Activated CD4-positive, alpha-beta memory T cell treated with anti-CD3 and anti-CD28 coated beads, Interleukin-2, amount 10 ng/mL, durations not matched to agents 7 days and 5 days (primary cell): ENCODE results near the gene MRPL16. TPM values are rescaled to one million over a fixed set of nuclear protein-coding genes. Genes with fewer than 3 reads are reported as not detected.
A peak's percentile ranks its signal among the peaks of the same experiment; 100 is the strongest.
"Not testable (repeated sequence)": the region's sequence is repeated elsewhere in the genome, so short reads cannot be mapped to it uniquely, and the experiment has no call there.

ENCODE experiments used
- CTCF ChIA-PET: fragments of 350-600 bp; sonication (Branson Sonifier 250); formaldehyde crosslinking; loops from one replicate; lab custom pipeline; 2021; ENCODE audit warnings: antibody characterized with exemption, inconsistent platforms; lab: Charles Lee
- POLR2A ChIA-PET: fragments of 350-600 bp; sonication (Branson Sonifier 250); formaldehyde crosslinking; loops from one replicate; lab custom pipeline; 2021; ENCODE audit warnings: antibody characterized with exemption; lab: Charles Lee
- DNase-seq: peaks from one replicate; pipeline ENCODE4 v3.0.0-alpha.2; 2020
- H3K27ac Mint-ChIP-seq: one replicate; pipeline ENCODE4 v1.8.0; 2021; ENCODE audit warnings: mild to moderate bottlenecking, mixed read lengths
- H3K27me3 Mint-ChIP-seq: one replicate; pipeline ENCODE4 v1.8.0; 2021; ENCODE audit warnings: mixed read lengths
- H3K36me3 Mint-ChIP-seq: one replicate; pipeline ENCODE4 v1.8.0; 2021; ENCODE audit warnings: low read depth, mixed read lengths
- H3K4me1 Mint-ChIP-seq: one replicate; pipeline ENCODE4 v1.8.0; 2021; ENCODE audit warnings: mixed read lengths
- H3K4me3 Mint-ChIP-seq: one replicate; pipeline ENCODE4 v1.8.0; 2021; ENCODE audit warnings: mild to moderate bottlenecking, mixed read lengths
- H3K9me3 Mint-ChIP-seq: one replicate; pipeline ENCODE4 v1.8.0; 2021; ENCODE audit warnings: mixed read lengths
- total RNA-seq, 2 experiments: library from RNA; stranded (reverse); gene quantifications; one replicate each; pipeline ENCODE4 v1.2.3, GENCODE V29; 2021

Gene MRPL16
- total RNA-seq: 10 to 100 TPM; 77.0 to 77.7 TPM

GRCh38 chr11:59810189-59810910, at the start of gene MRPL16:
TSS of gene MRPL16 (minus strand) at chr11:59810778. CDS start at chr11:59810658, 120 bp downstream.
- POLR2A ChIA-PET: interaction anchor here (0.7 to 8.8 kb wide), 16 partner anchors 12 to 245 kb away, joined by 3 to 64 read pairs (median 4); partner anchors contain the start of genes OSBP, PATL1 and STX3
- Mint-ChIP-seq H3K9me3 (peaks cover 3% of the 10 kb centered on the region), H3K36me3 (peaks cover 44% of the 10 kb centered on the region), H3K27me3 (no peaks in the 10 kb centered on the region), H3K27ac (peak within 1 kb of the TSS; percentile 91), H3K4me1 (peaks cover 48% of the 10 kb centered on the region), H3K4me3 (peak within 1 kb of the TSS; percentile 90)
- CTCF ChIA-PET: interaction anchor here (0.6 to 4.3 kb wide), 8 partner anchors 9 to 195 kb away, joined by 3 to 36 read pairs (median 6); partner anchors contain the start of genes OSBP, PATL1 and STX3
- DNase-seq: peak; percentile 93

- H3K27me3 Mint-ChIP-seq: no peaks in the 10 kb centered on the region
- no peak for DNase-seq
- POLR2A ChIA-PET: interaction anchor here (1.7 kb wide), 1 partner anchor 59 kb away, joined by 5 read pairs; no protein-coding TSS in a partner anchor
- peaks cover 25% of the 10 kb centered on the region for H3K36me3 Mint-ChIP-seq
- H3K4me1 Mint-ChIP-seq: peaks cover 34% of the 10 kb centered on the region
- peak overlapping the region; percentile 53 for H3K27ac Mint-ChIP-seq
- CTCF ChIA-PET: interaction anchor here (0.7 to 1.4 kb wide), 3 partner anchors 22 to 59 kb away, joined by 3 read pairs; no protein-coding TSS in a partner anchor
- H3K9me3 Mint-ChIP-seq: peaks cover 10% of the 10 kb centered on the region
- H3K4me3 Mint-ChIP-seq: no peak overlapping the region
These were observed 49.1 kb upstream of the MRPL16 start for GRCh38 chr11:59859673-59860072.

GRCh38 chr11:59857439-59858434, 47.2 kb upstream of the MRPL16 start:
- ChIA-PET POLR2A (interaction anchor here (0.6 to 1.7 kb wide), 3 partner anchors 48 to 83 kb away, joined by 3 to 5 read pairs (median 3); partner anchors contain the start of gene MRPL16), CTCF (interaction anchor here (1.4 kb wide), 1 partner anchor 35 kb away, joined by 3 read pairs; no protein-coding TSS in a partner anchor)
- no peaks in the 10 kb centered on the region for H3K27me3 Mint-ChIP-seq
- H3K36me3 Mint-ChIP-seq: peaks cover 25% of the 10 kb centered on the region
- H3K4me3 Mint-ChIP-seq: peak overlapping the region; percentile 19
- DNase-seq: peak; percentile 49
- peak overlapping the region; percentile 93 for H3K27ac Mint-ChIP-seq
- peaks cover 34% of the 10 kb centered on the region for H3K4me1 Mint-ChIP-seq
- H3K9me3 Mint-ChIP-seq: peaks cover 10% of the 10 kb centered on the region

- POLR2A ChIA-PET: interaction anchor here (0.7 kb wide), 1 partner anchor 9 kb away, joined by 3 read pairs; no protein-coding TSS in a partner anchor
- no peak overlapping the region for H3K27ac Mint-ChIP-seq
- DNase-seq: no peak
These were observed 44.3 kb upstream of the MRPL16 start for GRCh38 chr11:59854871-59855270.

GRCh38 chr11:59851416-59851815, 40.8 kb upstream of the MRPL16 start:
- H3K4me3 Mint-ChIP-seq, CTCF ChIA-PET, DNase-seq: not testable (repeated sequence)

More at GRCh38 chr11:59854871-59855270, 44.3 kb upstream of the MRPL16 start:
- CTCF ChIA-PET: no interaction called here
- Mint-ChIP-seq H3K36me3 (peaks cover 25% of the 10 kb centered on the region), H3K4me1 (peaks cover 34% of the 10 kb centered on the region), H3K4me3 (no peak overlapping the region), H3K9me3 (peaks cover 13% of the 10 kb centered on the region), H3K27me3 (no peaks in the 10 kb centered on the region)

GRCh38 chr11:59849551-59849950, 39.0 kb upstream of the MRPL16 start:
- H3K27ac Mint-ChIP-seq, CTCF ChIA-PET, H3K27me3 Mint-ChIP-seq, POLR2A ChIA-PET, H3K4me3 Mint-ChIP-seq, H3K36me3 Mint-ChIP-seq, DNase-seq, H3K4me1 Mint-ChIP-seq, H3K9me3 Mint-ChIP-seq: not testable (repeated sequence)

More at GRCh38 chr11:59851416-59851815, 40.8 kb upstream of the MRPL16 start:
- H3K36me3 Mint-ChIP-seq, H3K27ac Mint-ChIP-seq, H3K9me3 Mint-ChIP-seq, POLR2A ChIA-PET, H3K4me1 Mint-ChIP-seq, H3K27me3 Mint-ChIP-seq: not testable (repeated sequence)

- no peak overlapping the region for H3K27ac Mint-ChIP-seq
- peaks cover 3% of the 10 kb centered on the region for H3K9me3 Mint-ChIP-seq
- no peak for DNase-seq
- POLR2A ChIA-PET: no interaction called here
- no peak overlapping the region for H3K4me3 Mint-ChIP-seq
- CTCF ChIA-PET: no interaction called here
- peaks cover 2% of the 10 kb centered on the region for H3K4me1 Mint-ChIP-seq
- H3K27me3 Mint-ChIP-seq: peaks cover 3% of the 10 kb centered on the region
- H3K36me3 Mint-ChIP-seq: no peaks in the 10 kb centered on the region
These were observed 38.6 kb upstream of the MRPL16 start for GRCh38 chr11:59849129-59849528.

- H3K36me3 Mint-ChIP-seq, POLR2A ChIA-PET, H3K9me3 Mint-ChIP-seq, H3K4me1 Mint-ChIP-seq, H3K4me3 Mint-ChIP-seq, H3K27me3 Mint-ChIP-seq, H3K27ac Mint-ChIP-seq, CTCF ChIA-PET, DNase-seq: not testable (repeated sequence)
These were observed 37.9 kb upstream of the MRPL16 start for GRCh38 chr11:59848439-59848838.

- Mint-ChIP-seq H3K4me1 (peaks cover 2% of the 10 kb centered on the region), H3K27me3 (peaks cover 3% of the 10 kb centered on the region), H3K36me3 (no peaks in the 10 kb centered on the region), H3K9me3 (peaks cover 3% of the 10 kb centered on the region), H3K4me3 (no peak overlapping the region), H3K27ac (no peak overlapping the region)
- CTCF ChIA-PET: interaction anchor here (0.7 kb wide), 1 partner anchor 55 kb away, joined by 3 read pairs; no protein-coding TSS in a partner anchor
- POLR2A ChIA-PET: no interaction called here
- DNase-seq: no peak
These were observed 37.0 kb upstream of the MRPL16 start for GRCh38 chr11:59847626-59848025.

- H3K27me3 Mint-ChIP-seq: peaks cover 5% of the 10 kb centered on the region
- ChIA-PET POLR2A (interaction anchor here (1.3 kb wide), 1 partner anchor 10 kb away, joined by 3 read pairs; no protein-coding TSS in a partner anchor), CTCF (no interaction called here)
- no peak overlapping the region for H3K27ac Mint-ChIP-seq
- no peak overlapping the region for H3K4me3 Mint-ChIP-seq
- DNase-seq: no peak
- H3K9me3 Mint-ChIP-seq: peaks cover 3% of the 10 kb centered on the region
- no peaks in the 10 kb centered on the region for H3K36me3 Mint-ChIP-seq
- H3K4me1 Mint-ChIP-seq: peaks cover 5% of the 10 kb centered on the region
These were observed 36.0 kb upstream of the MRPL16 start for GRCh38 chr11:59846556-59846955.

GRCh38 chr11:59845399-59845798, 34.8 kb upstream of the MRPL16 start, which contains the start of gene CBLIF:
TSS of gene CBLIF (minus strand) at chr11:59845499. CDS start at chr11:59845453, 46 bp downstream.
- Mint-ChIP-seq H3K4me3 (no peak within 1 kb of the TSS), H3K27ac (no peak within 1 kb of the TSS), H3K27me3 (peaks cover 5% of the 10 kb centered on the region), H3K36me3 (no peaks in the 10 kb centered on the region), H3K9me3 (no peaks in the 10 kb centered on the region), H3K4me1 (peaks cover 8% of the 10 kb centered on the region)
- no peak for DNase-seq
- ChIA-PET CTCF (interaction anchor here (0.6 kb wide), 1 partner anchor 71 kb away, joined by 3 read pairs; no protein-coding TSS in a partner anchor), POLR2A (no interaction called here)

GRCh38 chr11:59842316-59842715, 31.7 kb upstream of the MRPL16 start:
- H3K4me3 Mint-ChIP-seq: no peak overlapping the region

More at GRCh38 chr11:59842316-59842715, 31.7 kb upstream of the MRPL16 start:
- H3K27me3 Mint-ChIP-seq: peaks cover 5% of the 10 kb centered on the region
- CTCF ChIA-PET: no interaction called here
- DNase-seq: no peak
- H3K4me1 Mint-ChIP-seq: peaks cover 6% of the 10 kb centered on the region
- H3K9me3 Mint-ChIP-seq: no peaks in the 10 kb centered on the region
- H3K36me3 Mint-ChIP-seq: no peaks in the 10 kb centered on the region
- H3K27ac Mint-ChIP-seq: no peak overlapping the region
- POLR2A ChIA-PET: no interaction called here
